BE2C (cell line): Measurements from ENCODE around the gene SOX13.
A peak's percentile ranks its signal among the peaks of the same experiment; 100 is the strongest.

Source experiments
- DNase-seq: peaks from one replicate; pipeline ENCODE4 v3.0.0-alpha.2; 2020
- H3K27me3 ChIP-seq: fragments of 250-450 bp; sonication (Bioruptor Pico); 2 replicates; pipeline ENCODE4 v1.5.1; 2020; ENCODE audit warnings: mild to moderate bottlenecking
- H3K36me3 ChIP-seq: fragments of 250-450 bp; sonication (Bioruptor Pico); 2 replicates; pipeline ENCODE4 v1.5.1; 2020; ENCODE audit warnings: mild to moderate bottlenecking
- H3K4me1 ChIP-seq: fragments of 250-450 bp; sonication (Bioruptor Pico); 2 replicates; pipeline ENCODE4 v1.5.1; 2020
- H3K4me3 ChIP-seq: 2 replicates; pipeline ENCODE4 v1.5.1; 2011; ENCODE audit warnings: low read depth, low read length
- H3K9me3 ChIP-seq: fragments of 250-450 bp; sonication (Bioruptor Pico); 2 replicates; pipeline ENCODE4 v1.5.1; 2020
- CTCF ChIP-seq: IDR thresholded peaks from 2 replicates; pipeline ENCODE4 v1.5.1; 2012; ENCODE audit warnings: mild to moderate bottlenecking, low read depth, low read length

Gene SOX13

DNA sequence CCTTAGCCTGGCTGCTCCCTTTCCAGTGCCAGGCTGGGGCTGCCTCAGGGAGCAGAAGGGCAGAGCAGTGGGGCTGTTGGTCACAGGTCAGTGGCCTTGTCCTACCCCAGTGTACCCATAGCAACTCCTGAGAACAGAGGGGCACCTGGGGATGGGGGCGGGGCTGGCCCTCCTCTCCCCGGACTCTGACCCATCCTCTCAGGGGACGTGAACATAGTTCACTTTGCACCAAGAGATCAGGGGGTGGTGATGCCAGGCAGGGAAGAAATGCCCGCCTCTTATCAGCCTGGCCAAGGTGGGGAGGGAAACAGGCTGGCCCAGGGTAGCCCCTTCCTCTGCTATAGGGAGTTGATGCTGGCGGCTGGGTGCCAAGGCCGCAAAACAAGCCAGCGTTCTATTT, 74.0 kb downstream of the SOX13 start:
- Histone ChIP-seq H3K9me3 (no peaks in the 10 kb centered on the region), H3K4me3 (no peak overlapping the region)

GRCh38 chr1:204147406-204148383, 74.8 kb downstream of the SOX13 start:
- TF ChIP-seq CTCF = no peak
- Histone ChIP-seq H3K36me3 (no peaks in the 10 kb centered on the region), H3K9me3 (no peaks in the 10 kb centered on the region), H3K4me1 (peaks cover 4% of the 10 kb centered on the region), H3K4me3 (no peak overlapping the region), H3K27me3 (no peaks in the 10 kb centered on the region)
- DNase-seq = no peak

More for the DNA sequence above, 74.0 kb downstream of the SOX13 start:
- no peak for DNase-seq
- no peak for TF ChIP-seq CTCF
- Histone ChIP-seq H3K27me3 (no peaks in the 10 kb centered on the region), H3K36me3 (no peaks in the 10 kb centered on the region), H3K4me1 (no peaks in the 10 kb centered on the region)

DNA sequence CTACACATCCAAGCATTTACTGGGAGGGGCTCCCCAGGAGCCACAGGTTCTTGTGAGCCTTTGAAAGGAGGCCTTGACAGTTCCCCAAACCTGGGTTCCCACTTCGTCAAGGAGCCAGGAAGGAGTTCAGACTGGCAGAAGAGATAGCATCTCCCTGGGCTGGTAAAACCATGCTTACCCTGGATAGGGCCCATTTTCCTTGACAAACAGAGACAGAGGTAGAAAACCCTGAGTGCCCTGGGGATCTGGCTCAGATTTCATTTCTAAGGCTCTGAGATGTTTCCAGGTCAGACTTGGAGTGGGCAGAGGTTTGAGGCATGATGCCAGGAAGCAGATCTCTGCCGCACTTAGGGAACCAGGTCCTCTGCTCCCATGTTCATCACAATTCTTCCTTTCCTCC, 76.2 kb downstream of the SOX13 start:
- no peaks in the 10 kb centered on the region for H3K36me3 ChIP-seq
- H3K27me3 ChIP-seq = no peaks in the 10 kb centered on the region
- no peaks in the 10 kb centered on the region for H3K9me3 ChIP-seq
- H3K4me1 ChIP-seq = peaks cover 4% of the 10 kb centered on the region
- DNase-seq = no peak
- H3K4me3 ChIP-seq = no peak overlapping the region
- TF ChIP-seq CTCF = no peak

DNA sequence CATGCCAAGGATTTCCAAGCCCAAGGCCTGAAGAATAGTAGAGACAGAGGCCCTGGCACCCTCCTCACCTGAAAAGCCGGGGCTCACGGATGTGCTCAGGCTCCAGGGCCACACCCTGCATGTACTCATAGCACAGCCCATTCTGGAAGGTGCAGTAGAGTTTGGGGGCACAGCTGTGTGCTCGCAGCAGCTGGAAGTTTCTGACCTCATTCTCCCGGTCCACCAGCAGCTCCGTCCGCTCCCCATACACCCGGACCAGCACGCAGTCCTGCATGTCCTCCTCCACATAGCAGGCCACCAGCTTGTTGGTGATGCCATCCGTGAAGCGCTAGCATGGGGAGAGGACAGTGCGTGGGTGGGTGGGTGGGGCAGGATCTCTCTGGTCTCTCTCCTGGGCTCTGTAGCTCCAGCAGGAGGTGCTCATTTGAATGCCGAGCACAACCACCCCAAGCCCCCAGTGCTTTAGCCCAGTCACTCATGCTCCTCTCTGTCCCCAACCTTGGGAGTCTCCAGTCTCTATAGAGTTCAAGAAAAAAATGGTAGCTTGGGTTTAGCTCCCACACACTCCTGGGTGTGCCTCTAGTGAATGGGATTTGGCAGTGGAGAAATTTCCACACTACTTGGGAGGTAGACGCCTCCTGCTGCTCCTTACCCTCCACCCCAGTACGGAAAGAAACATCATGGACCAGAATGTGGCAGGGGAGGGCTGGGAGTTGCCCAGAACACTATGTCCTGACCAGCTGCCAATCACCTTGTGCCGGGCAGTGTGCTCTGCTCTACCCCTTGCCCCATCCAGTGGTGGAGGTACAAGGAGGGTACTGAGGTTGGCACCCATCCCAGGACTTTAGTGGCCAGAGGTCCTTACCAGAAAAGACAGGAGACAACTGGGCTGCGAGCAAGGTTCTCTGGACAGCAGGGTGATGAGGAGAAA, 77.0 kb downstream of the SOX13 start:
- H3K4me1 ChIP-seq = peaks cover 4% of the 10 kb centered on the region
- DNase-seq = no peak
- H3K9me3 ChIP-seq = no peaks in the 10 kb centered on the region
- no peaks in the 10 kb centered on the region; the same call in 1 of the 2 replicates for H3K27me3 ChIP-seq
- H3K36me3 ChIP-seq = no peaks in the 10 kb centered on the region
- no peak for TF ChIP-seq CTCF
- H3K4me3 ChIP-seq = no peak overlapping the region

GRCh38 chr1:204150702-204151551, 78.0 kb downstream of the SOX13 start:
- no peak for TF ChIP-seq CTCF
- peak; percentile 5 for DNase-seq
- Histone ChIP-seq H3K27me3 (no peaks in the 10 kb centered on the region; the same call in 1 of the 2 replicates), H3K36me3 (no peaks in the 10 kb centered on the region), H3K4me1 (peaks cover 4% of the 10 kb centered on the region), H3K9me3 (no peaks in the 10 kb centered on the region), H3K4me3 (peak overlapping the region; percentile 64)
